Stimulated activated CD4-positive, alpha-beta T cell treated with anti-CD3 and anti-CD28 coated beads, Interleukin-2, amount 100 ng/mL, for 4 hours (primary cell): Measurements from ENCODE around the gene HSPA14.
"Not testable (repeated sequence)": the region's sequence is repeated elsewhere in the genome, so short reads cannot be mapped to it uniquely, and the experiment has no call there.

Source experiments
- DNase-seq: peaks from one replicate; pipeline ENCODE4 v3.0.0-alpha.2; 2020; ENCODE audit warnings: low read depth

The HSPA14 gene

GRCh38 chr10:14838582-14839304 is 637 bp downstream of the HSPA14 start:
- no peak for DNase-seq

- no peak for DNase-seq
These were observed 1.2 kb downstream of the HSPA14 start for GRCh38 chr10:14839305-14839695.

- no peak for DNase-seq
These were observed 2.1 kb downstream of the HSPA14 start for GRCh38 chr10:14840178-14840577.

- no peak for DNase-seq
These were observed 5.4 kb downstream of the HSPA14 start for GRCh38 chr10:14843327-14843988.

GRCh38 chr10:14844948-14845347 is 6.8 kb downstream of the HSPA14 start:
- no peak for DNase-seq

DNA sequence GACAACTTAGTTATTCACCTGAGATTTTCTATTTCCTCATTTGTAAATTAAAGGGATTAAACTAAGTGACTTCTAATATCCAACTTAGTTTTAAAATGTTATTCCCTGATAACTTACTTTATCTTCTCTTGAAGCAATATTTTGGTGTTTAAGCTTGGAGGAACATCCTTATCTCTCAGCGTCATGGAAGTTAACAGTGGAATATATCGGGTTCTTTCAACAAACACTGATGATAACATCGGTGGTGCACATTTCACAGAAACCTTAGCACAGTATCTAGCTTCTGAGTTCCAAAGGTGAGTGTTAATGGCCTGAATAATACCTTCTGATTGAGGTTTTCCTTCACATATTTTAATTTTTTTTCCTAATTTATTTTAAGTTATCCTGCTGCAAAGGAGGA is 14.1 kb downstream of the HSPA14 start:
- no peak for DNase-seq

GRCh38 chr10:14855453-14855852 is 17.3 kb downstream of the HSPA14 start:
- DNase-seq: no peak

DNA sequence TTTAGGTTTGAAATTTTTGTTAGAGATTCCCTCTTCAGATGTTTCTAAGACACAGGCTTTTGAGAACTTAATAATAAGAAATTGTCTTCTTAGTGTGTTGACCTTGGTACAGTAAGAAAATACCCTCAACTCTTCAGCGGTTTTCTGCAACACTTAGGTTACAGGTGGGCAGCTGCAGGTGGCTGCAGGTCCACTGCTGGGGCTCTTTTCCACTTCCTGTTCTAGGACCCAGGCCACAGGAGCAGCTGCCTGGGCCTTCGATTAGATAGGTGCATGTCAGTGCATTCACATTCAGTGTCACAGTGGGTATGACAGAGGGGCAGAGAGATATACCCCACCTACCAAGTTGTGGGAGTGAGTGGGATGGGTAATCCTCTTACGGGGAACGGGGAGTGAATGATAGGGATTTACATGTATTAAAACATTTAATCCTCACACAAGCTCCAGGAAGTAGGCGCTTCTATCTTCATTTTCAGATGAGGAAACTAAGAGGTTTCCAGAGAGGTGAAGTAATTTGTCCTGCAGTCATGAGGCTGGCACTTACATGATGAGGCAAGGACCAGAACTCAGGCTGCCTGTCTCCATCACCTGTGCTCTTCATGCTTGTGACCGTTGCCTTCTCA is 20.3 kb downstream of the HSPA14 start:
- no peak for DNase-seq

GRCh38 chr10:14859043-14859442 is 20.9 kb downstream of the HSPA14 start:
- DNase-seq: no peak

GRCh38 chr10:14859775-14860174 is 21.7 kb downstream of the HSPA14 start:
- no peak for DNase-seq

DNA sequence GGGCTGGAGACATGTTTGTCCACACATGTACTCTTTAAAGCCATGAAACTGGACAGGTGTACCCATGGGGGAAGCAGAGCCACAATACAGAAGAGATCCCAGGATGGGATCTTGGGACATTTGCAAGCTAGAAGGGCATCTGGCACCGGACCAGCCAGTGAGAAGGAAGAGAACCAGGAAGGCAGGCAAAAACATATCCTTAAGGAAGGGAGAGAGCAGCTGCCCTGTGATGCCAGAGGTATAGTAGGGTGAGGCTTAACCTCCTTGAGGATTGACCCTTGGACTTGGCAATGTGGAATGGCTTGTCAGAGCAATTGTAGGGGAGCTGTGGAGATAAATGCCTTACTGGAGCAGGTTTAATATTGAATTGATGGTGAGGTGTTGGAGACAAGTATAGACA is 22.7 kb downstream of the HSPA14 start:
- DNase-seq: no peak

GRCh38 chr10:14864466-14864865 is 26.4 kb downstream of the HSPA14 start:
- DNase-seq: not testable (repeated sequence)

DNA sequence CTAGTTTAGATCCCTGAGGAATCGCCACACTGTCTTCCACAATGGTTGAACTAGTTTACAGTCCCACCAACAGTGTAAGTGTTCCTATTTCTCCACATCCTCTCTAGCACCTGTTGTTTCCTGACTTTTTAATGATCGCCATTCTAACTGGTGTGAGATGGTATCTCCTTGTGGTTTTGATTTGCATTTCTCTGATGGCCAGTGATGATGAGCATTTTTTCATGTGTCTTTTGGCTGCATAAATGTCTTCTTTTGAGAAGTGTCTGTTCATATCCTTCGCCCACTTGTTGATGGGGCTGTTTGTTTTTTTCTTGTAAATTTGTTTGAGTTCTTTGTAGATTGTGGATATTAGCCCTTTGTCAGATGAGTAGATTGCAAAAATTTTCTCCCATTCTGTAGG is 26.8 kb downstream of the HSPA14 start:
- DNase-seq: not testable (repeated sequence)

DNA sequence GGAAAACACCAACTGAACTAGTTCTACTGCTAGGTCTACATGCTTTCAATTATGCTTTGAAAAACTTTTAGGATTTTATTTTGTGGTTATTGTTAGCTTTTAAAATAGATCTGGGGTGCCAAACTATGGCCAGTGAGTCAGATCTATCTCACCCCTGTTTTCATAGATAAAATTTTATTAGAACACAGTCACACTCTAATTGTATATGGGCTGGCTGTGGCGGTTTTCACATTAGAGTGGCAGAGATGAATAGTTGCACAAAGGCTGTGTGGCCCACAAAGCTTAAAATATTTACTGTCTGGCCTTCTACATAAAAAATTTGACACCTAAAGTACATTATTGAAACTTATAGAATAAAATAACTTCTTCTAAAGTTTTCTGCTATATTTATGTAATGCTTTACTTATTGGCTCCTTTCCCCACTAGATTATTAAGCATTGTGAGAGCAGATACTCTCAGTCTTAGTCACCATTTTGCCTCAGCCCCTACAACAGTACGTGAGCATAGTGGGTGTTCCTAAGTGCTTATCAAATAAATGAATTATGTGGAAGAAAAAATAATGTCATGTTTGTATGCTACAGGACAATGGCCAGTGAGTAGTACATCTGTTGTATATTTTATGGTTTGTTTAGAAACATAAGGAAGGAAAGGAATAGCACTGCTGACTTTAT is 35.1 kb downstream of the HSPA14 start:
- no peak for DNase-seq

- DNase-seq: no peak
These were observed 37.8 kb downstream of the HSPA14 start for GRCh38 chr10:14875941-14876340.

GRCh38 chr10:14876764-14877163 is 38.7 kb downstream of the HSPA14 start:
- no peak for DNase-seq

DNA sequence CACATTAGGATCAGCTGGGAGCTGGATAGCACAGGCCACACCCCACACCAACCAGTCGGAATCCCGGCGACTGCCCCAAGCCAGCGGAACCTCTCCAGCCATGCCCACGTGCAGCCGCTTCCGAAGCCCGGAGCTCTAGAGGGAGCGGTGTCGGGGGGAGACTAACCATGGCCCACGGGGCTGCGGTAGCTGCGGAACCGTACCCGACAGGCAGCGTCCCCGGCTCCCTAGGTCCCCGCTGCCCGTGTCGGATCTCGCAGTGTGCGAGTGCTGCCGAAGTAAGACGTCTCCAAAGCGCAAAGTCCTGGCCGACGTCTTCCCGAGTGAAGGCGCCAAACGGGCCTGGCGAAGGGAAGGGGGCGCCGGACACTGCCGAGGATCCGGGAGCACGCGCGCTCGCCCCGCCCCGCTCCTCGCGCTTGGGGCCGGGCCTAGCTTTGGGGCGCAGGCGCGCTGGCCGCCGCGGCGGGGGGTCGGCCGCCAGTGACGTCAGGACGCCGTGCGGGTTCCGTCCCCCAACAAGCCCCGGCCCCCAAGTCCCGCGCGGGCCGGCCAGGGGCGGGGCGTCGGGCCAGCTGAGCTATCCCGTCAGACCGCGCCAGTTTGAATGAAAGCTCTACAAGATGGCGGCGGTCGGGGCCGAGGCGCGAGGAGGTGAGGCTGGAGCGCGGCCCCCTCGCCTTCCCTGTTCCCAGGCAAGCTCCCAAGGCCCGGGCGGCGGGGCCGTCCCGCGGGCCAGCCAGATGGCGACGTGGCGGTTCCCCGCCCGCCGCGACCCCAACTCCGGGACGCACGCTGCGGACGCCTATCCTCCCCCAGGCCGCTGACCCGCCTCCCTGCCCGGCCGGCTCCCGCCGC is 40.4 kb downstream of the HSPA14 start, which contains the start of gene SUV39H2:
Gene SUV39H2 (plus strand): TSS at position 601 of the 858 bp plus-strand sequence. CDS start 23 bp downstream, at position 624.
- DNase-seq: peak; percentile 91

DNA sequence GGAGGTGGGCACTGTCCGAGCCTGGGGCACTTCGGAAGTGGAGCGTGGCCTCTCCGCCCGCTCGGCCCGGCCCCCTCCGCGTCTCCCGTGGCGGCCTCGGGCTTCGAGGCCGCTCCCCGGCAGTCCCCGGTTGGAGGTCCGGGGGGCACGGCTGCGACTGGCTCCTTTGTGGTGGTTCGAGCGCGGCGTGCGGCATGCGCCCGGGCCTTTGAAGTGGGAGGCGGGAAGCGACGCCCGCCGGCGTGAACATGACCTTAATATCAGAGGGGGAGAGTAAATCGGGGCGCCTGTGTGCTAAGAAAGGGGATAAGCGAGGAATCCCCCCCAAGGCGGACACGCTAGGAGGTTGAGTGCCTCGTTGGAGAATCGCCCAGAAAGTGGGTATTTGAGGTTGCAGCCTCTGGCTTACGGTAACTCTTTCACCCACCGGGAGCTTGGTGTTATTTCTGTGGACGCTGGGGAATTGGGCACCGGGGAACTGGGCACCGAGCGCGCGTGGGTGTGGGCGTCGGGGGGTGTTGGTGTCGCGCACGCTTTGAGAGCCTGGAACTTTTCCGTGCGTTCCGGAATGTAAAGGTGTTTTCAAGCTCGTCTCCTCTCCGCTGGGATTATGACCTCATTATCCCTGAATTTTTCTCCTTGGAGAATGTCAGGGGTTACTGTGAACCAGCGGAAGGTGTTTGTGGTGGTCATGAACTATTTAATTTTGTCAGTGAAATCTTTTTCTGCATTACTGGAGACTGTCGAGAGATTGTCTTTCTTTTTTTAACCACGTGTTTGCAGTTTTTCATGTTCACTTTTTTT is 41.2 kb downstream of the HSPA14 start:
- DNase-seq: peak; percentile 21

DNA sequence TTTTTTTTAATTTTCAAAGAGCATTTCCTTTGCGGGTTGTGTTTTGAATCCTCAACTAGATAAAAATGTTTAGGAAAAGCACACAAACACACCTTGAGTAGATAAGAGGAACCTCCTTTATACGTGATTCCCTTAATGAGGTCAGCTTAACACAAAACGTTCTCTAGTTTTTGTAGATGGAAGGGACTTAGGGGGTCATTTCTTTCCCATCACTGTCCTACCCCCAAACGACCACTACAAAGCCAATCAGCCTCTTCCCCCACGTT is 41.8 kb downstream of the HSPA14 start:
- no peak for DNase-seq

GRCh38 chr10:14880229-14880628 is 42.1 kb downstream of the HSPA14 start:
- DNase-seq: no peak

GRCh38 chr10:14884082-14884481 is 46.0 kb downstream of the HSPA14 start:
- no peak for DNase-seq
